GM12873 (cell line): ENCODE measurements around the gene ITGA3.

ENCODE experiments used
- TF ChIP-seq, protein P1 (sequence below): IDR thresholded peaks from 2 replicates; pipeline ENCODE4 v1.5.1; 2012; ENCODE audit warnings: low read depth, mild to moderate bottlenecking, moderate library complexity, low read length, control low read depth; ENCODE audit not compliant: insufficient read depth; ENCODE audit errors: missing control alignments

Gene ITGA3

DNA sequence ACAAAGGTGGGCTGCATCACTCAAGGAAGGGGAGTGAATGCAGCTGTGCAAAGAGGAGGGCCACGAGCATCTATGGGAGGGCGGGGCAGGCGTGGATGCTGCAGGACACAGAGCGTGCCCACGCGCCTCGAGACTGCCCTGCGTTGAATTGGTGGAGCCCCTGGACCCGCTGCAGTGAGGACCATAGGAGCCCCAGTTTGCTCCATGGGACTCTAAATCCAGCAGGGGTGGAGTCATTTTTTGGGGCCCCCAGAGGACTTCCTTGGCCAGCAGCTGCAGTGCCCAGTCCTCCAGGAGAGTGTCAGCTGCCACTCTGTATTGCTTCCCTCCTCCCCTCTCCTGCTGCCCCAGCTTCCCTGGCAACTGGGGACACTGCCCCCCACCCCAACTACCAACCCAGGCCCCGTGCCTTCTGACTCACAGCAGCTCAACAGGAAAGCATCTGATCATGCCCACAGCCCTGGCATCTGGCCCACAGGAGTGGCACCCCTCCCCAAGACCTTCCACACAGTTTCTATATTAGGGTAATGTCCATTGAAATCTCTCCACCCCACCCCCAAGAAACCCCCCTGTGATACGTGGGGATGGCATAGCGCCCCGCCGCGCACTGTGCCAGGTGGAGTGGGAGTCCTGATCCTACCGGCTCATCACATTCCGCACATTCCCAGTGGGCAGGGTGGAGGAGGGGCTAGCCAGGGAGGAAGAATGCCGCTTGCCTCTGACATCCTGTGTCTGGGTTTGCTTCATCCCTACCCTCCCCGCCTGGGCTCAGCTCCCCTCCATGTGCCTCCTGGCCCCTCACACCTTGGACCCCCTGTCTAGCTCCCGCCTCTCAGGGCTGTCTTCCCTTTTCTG is 27.8 kb upstream of the ITGA3 start:
- TF ChIP-seq, protein P1, sequence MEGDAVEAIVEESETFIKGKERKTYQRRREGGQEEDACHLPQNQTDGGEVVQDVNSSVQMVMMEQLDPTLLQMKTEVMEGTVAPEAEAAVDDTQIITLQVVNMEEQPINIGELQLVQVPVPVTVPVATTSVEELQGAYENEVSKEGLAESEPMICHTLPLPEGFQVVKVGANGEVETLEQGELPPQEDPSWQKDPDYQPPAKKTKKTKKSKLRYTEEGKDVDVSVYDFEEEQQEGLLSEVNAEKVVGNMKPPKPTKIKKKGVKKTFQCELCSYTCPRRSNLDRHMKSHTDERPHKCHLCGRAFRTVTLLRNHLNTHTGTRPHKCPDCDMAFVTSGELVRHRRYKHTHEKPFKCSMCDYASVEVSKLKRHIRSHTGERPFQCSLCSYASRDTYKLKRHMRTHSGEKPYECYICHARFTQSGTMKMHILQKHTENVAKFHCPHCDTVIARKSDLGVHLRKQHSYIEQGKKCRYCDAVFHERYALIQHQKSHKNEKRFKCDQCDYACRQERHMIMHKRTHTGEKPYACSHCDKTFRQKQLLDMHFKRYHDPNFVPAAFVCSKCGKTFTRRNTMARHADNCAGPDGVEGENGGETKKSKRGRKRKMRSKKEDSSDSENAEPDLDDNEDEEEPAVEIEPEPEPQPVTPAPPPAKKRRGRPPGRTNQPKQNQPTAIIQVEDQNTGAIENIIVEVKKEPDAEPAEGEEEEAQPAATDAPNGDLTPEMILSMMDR: no peak

DNA sequence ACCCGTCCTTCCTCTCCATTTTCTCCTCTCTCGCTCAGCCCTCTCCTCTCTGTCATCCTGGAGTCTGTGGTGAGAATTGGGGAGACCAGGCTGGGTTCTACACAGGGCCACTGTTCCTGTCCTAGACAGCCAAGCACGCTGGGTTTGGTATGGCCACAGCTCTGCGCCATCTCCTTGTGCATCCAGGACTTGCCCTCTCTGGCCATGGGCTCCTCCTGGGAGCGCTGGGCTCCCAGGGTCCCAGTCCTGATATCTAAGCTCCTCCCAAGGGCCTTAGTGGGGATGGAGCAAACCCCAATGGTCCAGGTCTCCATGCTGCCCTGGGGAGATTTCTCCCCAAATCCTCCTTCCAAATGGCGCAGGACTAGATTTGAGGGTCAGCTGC is 27.2 kb upstream of the ITGA3 start:
- TF ChIP-seq, protein P1: no peak

DNA sequence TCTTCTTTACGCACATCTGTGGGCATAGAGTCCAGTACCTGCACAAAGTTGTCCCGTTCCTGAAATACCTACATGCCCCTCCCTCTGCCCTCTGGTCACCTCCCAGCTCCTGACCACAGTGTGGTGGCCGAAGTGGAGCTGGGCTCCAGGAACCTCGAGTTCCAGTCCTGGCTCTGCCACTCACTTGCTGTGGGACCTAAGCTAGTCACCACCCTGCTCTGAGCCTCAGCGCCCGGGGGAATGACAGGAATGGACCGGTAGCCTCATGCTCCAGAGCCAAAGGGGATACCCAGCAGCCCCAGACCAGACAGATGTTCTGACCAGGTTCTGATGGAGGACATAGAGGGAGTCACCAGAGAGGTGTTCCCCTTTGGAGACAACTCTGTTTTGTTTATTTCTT is 26.7 kb upstream of the ITGA3 start:
- TF ChIP-seq, protein P1: no peak

GRCh38 chr17:50033316-50033715 is 22.6 kb upstream of the ITGA3 start:
- TF ChIP-seq, protein P1: no peak

DNA sequence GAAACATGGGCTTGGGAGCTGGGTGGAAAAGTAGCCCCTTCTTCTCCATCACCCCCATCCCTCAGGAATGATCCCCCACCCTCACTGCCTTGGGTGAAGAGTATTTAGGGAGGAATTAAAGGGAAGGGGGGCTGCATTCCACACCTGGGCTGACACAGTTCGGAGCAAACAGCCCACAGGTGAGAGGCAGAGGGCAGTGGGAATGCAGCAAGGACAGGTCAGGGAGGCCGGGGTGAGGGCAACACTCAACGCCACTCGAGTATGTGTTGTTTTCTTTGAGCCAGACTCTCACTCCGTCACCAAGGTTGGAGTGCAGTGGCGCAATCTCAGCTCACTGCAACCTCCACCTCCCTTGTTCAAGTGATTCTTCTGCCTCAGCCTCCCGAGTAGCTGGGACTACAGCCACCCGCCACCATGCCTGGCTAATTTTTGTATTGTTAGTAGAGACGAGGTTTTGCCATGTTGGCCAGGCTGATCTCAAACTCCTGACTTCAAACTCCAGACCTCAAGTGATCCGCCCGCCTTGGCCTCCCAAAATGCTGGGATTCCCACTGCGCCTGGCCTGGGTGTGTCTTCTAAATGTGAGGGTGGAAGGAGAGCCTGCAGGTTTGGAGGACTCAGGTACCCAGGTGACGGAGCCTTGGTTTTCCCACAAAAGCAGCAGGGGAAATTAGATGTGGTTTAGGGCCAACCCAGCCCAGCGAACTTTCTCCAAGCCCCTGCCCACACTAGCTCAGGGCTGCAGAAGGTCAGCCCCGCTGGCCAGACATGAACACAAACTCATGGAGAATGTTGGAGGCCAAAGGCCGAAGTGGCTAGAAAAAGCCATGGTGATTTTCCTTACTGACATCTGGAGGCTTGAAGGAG is 21.2 kb upstream of the ITGA3 start:
- TF ChIP-seq, protein P1: no peak

DNA sequence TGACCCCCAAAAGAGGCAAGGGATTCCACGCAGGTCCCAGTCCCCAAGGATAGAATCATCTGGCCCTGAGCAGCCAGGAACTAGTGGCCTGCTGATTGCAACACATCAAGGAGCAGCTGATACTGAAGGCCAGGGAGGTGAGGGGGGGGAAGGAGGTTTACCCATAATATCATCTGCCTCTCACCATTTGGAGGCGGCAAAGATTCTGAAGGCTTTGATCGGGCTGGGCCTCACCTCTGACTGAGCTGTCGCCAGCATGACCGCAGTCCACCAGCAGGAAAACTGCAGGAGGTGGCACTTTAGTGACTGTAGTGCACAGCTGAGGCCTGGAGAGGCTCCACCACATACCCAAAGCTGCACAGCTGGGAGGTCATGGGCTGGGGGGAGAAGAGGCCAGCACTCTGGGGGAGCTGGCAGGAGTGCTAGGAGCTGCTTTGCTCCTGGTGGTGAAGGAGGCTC is 20.5 kb upstream of the ITGA3 start:
- TF ChIP-seq, protein P1: no peak

DNA sequence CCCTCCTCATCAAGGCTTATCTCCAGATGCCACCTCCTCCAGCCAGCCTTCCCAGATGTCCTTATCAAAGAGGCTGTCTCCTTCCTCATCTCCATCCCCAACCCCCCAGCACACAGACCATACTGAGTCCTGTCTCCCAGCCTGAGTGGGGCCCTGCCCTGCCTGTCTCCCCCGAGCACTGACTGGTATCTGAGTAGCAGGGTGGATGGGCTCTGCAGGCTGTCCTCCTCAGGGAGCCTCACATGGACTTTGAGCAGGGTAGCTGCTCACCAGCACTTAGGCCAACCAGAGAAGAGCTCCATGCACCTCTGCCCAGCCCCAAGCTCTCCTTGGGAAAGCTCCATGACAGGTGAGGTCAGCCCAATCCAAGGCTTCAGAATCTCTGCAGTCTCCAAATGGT is 20.0 kb upstream of the ITGA3 start:
- TF ChIP-seq, protein P1: no peak
